NCI-H146 (cell line): Measurements from ENCODE around the gene C6orf120.

ENCODE experiments used
- DNase-seq: peaks from one replicate; lab custom pipeline; 2025; lab: John Stamatoyannopoulos, UW

C6orf120 gene

GRCh38 chr6:169725125-169726048 lies 23.5 kb downstream of the C6orf120 start:
- peak; percentile 77 for DNase-seq

GRCh38 chr6:169726049-169726400 lies 24.1 kb downstream of the C6orf120 start:
- DNase-seq = no peak

- no peak for DNase-seq
Observed at GRCh38 chr6:169726963-169727362, 25.0 kb downstream of the C6orf120 start.

- no peak for DNase-seq
Observed at GRCh38 chr6:169729961-169730360, 28.0 kb downstream of the C6orf120 start.

GRCh38 chr6:169738204-169738975 lies 36.5 kb downstream of the C6orf120 start:
- peak; percentile 28 for DNase-seq

- no peak for DNase-seq
Observed at GRCh38 chr6:169738976-169739529, 37.1 kb downstream of the C6orf120 start.

GRCh38 chr6:169741344-169741743 lies 39.4 kb downstream of the C6orf120 start:
- no peak for DNase-seq

- DNase-seq = no peak
Observed at GRCh38 chr6:169745405-169745804, 43.5 kb downstream of the C6orf120 start.

GRCh38 chr6:169746556-169746955 lies 44.6 kb downstream of the C6orf120 start:
- no peak for DNase-seq

GRCh38 chr6:169751242-169752073 lies 49.5 kb downstream of the C6orf120 start, which contains the start of the genes DYNLT2 and ERMARD:
Gene DYNLT2 (minus strand): TSS chr6:169751572. CDS start chr6:169751458, 114 bp downstream.
Gene ERMARD (plus strand): TSS chr6:169751622. CDS start chr6:169751658, 36 bp downstream.
- peak; percentile 99 for DNase-seq

GRCh38 chr6:169752074-169752623 lies 50.2 kb downstream of the C6orf120 start:
- peak; percentile 47 for DNase-seq
